MM.1S (cell line): ENCODE measurements around the gene IFI30.

ENCODE experiments used
- DNase-seq: peaks from one replicate; pipeline ENCODE4 v3.0.0-alpha.2; 2015
- H2AFZ ChIP-seq: fragments of 300-600 bp; sonication (generic); 2 replicates; pipeline ENCODE4 v1.6.0; 2016; ENCODE audit warnings: antibody characterized with exemption, low read length
- H3F3A ChIP-seq: fragments of 300-600 bp; sonication (generic); 2 replicates; pipeline ENCODE4 v1.6.1; 2016; ENCODE audit warnings: mild to moderate bottlenecking, antibody characterized with exemption, low read length, moderate library complexity, mixed read lengths; ENCODE audit not compliant: insufficient read depth
- H3K27ac ChIP-seq: fragments of 300-600 bp; sonication (generic); 2 replicates; pipeline ENCODE4 v1.5.1; 2016; ENCODE audit warnings: mild to moderate bottlenecking, low read length
- H3K27me3 ChIP-seq: fragments of 300-600 bp; sonication (generic); replicated peaks from 2 replicates; pipeline ENCODE4 v1.6.0; 2016; ENCODE audit warnings: low read length; ENCODE audit not compliant: insufficient read depth
- H3K36me3 ChIP-seq: fragments of 300-600 bp; sonication (generic); replicated peaks from 2 replicates; pipeline ENCODE4 v1.6.1; 2016; ENCODE audit warnings: mild to moderate bottlenecking, low read length, mixed read lengths; ENCODE audit not compliant: insufficient read depth
- H3K4me1 ChIP-seq: fragments of 300-600 bp; sonication (generic); 2 replicates; pipeline ENCODE4 v1.6.1; 2016; ENCODE audit warnings: low read length, mixed read lengths
- H3K4me2 ChIP-seq: fragments of 300-600 bp; sonication (generic); 2 replicates; pipeline ENCODE4 v1.6.0; 2016; ENCODE audit warnings: low read depth, low read length
- H3K4me3 ChIP-seq: fragments of 300-600 bp; sonication (generic); 2 replicates; pipeline ENCODE4 v1.5.1; 2016; ENCODE audit warnings: low read length, mixed read lengths
- H3K79me2 ChIP-seq: fragments of 300-600 bp; sonication (generic); 2 replicates; pipeline ENCODE4 v1.6.1; 2016; ENCODE audit warnings: mixed run types, low read length, mixed read lengths
- H3K9ac ChIP-seq: fragments of 300-600 bp; sonication (generic); 2 replicates; pipeline ENCODE4 v1.6.1; 2016; ENCODE audit warnings: low read length, mixed read lengths
- H3K9me2 ChIP-seq: fragments of 300-600 bp; sonication (generic); replicated peaks from 2 replicates; pipeline ENCODE4 v1.6.1; 2016; ENCODE audit warnings: mild to moderate bottlenecking, low read length, mixed read lengths; ENCODE audit not compliant: insufficient read depth
- H3K9me3 ChIP-seq: fragments of 300-600 bp; sonication (generic); replicated peaks from 2 replicates; pipeline ENCODE4 v1.6.1; 2016; ENCODE audit warnings: mild to moderate bottlenecking, low read length, mixed read lengths; ENCODE audit not compliant: insufficient read depth
- H4K20me1 ChIP-seq: fragments of 300-600 bp; sonication (generic); 2 replicates; pipeline ENCODE4 v1.6.1; 2016; ENCODE audit warnings: mild to moderate bottlenecking, low read length, moderate library complexity, mixed read lengths; ENCODE audit not compliant: insufficient read depth
- EZH2 ChIP-seq: fragments of 300-600 bp; sonication (generic); optimal IDR thresholded peaks from 2 replicates; pipeline ENCODE3; 2017; ENCODE audit warnings: low read depth, mild to moderate bottlenecking, antibody characterized with exemption, low read length, mixed read lengths
- EZH2phosphoT487 ChIP-seq: fragments of 300-600 bp; sonication (generic); IDR thresholded peaks from 2 replicates; pipeline ENCODE4 v1.6.1; 2018; ENCODE audit warnings: antibody characterized with exemption, low read length
- TF ChIP-seq, protein P1 (sequence below): fragments of 300-600 bp; sonication (generic); IDR thresholded peaks from 2 replicates; pipeline ENCODE4 v1.5.1; 2016; ENCODE audit warnings: antibody characterized with exemption, low read length, mixed read lengths

Gene IFI30

DNA sequence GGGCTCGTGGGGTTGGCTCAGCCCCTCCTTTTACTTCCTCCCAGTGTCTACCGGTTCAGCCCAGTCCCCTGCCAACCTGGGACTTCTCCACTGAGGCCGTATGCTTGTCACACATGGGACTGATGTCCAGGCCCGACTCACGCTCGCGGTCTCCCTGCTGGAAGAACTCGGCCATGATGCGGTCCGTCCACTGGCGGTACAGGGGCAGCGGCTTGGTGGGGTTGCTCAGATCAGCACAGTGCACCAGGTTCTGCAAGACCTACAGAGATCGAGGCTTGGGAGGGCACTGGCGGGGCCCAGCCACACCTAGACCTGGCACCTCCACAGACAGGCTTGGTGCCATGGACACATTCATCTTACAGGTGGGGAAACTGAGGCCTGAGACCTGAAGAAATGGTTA lies 38.1 kb downstream of the IFI30 start:
- Histone ChIP-seq H4K20me1 (no peaks in the 10 kb centered on the region), H3K36me3 (no peaks in the 10 kb centered on the region), H3K9me2 (no peaks in the 10 kb centered on the region), H3K27me3 (peaks cover 68% of the 10 kb centered on the region), H3F3A (no peaks in the 10 kb centered on the region), H3K79me2 (no peaks in the 10 kb centered on the region), H3K4me2 (no peak overlapping the region), H3K4me1 (no peaks in the 10 kb centered on the region), H2AFZ (no peak overlapping the region), H3K27ac (no peak overlapping the region), H3K9ac (no peak overlapping the region), H3K9me3 (no peaks in the 10 kb centered on the region), H3K4me3 (no peak overlapping the region)
- DNase-seq, result no peak
- no peak for TF ChIP-seq EZH2phosphoT487
- no peak for TF ChIP-seq EZH2
- TF ChIP-seq, protein P1, sequence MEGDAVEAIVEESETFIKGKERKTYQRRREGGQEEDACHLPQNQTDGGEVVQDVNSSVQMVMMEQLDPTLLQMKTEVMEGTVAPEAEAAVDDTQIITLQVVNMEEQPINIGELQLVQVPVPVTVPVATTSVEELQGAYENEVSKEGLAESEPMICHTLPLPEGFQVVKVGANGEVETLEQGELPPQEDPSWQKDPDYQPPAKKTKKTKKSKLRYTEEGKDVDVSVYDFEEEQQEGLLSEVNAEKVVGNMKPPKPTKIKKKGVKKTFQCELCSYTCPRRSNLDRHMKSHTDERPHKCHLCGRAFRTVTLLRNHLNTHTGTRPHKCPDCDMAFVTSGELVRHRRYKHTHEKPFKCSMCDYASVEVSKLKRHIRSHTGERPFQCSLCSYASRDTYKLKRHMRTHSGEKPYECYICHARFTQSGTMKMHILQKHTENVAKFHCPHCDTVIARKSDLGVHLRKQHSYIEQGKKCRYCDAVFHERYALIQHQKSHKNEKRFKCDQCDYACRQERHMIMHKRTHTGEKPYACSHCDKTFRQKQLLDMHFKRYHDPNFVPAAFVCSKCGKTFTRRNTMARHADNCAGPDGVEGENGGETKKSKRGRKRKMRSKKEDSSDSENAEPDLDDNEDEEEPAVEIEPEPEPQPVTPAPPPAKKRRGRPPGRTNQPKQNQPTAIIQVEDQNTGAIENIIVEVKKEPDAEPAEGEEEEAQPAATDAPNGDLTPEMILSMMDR, result no peak

DNA sequence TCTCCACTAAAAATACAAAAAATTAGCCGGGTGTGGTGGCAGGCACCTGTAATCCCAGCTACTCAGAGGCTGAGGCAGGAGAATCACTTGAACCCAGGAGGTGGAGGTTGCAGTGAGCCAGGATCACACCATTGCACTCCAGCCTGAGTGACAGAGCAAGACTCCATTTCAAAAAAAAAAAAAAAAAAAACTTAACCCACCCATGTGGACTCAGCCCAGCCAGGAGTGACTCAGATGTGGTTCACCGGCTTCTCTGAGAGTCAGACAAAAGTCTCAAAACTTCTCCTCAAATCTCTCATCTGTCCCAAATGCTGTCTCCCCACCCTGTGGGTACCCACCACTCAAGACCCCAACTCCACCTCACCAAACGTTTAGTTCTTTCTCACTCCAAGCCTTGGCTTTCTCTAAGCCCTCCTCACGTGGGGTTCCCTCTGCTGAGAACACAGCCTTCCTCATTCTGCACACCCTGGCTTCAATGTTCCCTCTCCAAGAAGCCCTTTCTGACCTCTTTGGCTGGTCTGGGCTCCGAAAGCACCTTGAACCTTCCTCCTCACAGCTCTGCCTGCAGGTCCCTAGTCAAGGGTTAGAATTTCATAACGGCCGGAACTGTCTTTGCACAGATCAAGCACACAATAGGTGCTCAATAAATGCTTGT lies 41.3 kb downstream of the IFI30 start:
- H4K20me1 ChIP-seq, result no peaks in the 10 kb centered on the region
- H3K4me2 ChIP-seq, result no peak overlapping the region
- H3K27ac ChIP-seq, result no peak overlapping the region
- DNase-seq, result no peak
- H3K9me2 ChIP-seq, result no peaks in the 10 kb centered on the region
- no peaks in the 10 kb centered on the region for H3K79me2 ChIP-seq
- no peaks in the 10 kb centered on the region for H3F3A ChIP-seq
- no peaks in the 10 kb centered on the region for H3K9me3 ChIP-seq
- H2AFZ ChIP-seq, result no peak overlapping the region
- H3K9ac ChIP-seq, result no peak overlapping the region
- peaks cover 82% of the 10 kb centered on the region for H3K27me3 ChIP-seq
- TF ChIP-seq, protein P1, result no peak
- TF ChIP-seq EZH2 (no peak), EZH2phosphoT487 (no peak)
- H3K4me1 ChIP-seq, result no peaks in the 10 kb centered on the region
- H3K4me3 ChIP-seq, result no peak overlapping the region
- H3K36me3 ChIP-seq, result no peaks in the 10 kb centered on the region

DNA sequence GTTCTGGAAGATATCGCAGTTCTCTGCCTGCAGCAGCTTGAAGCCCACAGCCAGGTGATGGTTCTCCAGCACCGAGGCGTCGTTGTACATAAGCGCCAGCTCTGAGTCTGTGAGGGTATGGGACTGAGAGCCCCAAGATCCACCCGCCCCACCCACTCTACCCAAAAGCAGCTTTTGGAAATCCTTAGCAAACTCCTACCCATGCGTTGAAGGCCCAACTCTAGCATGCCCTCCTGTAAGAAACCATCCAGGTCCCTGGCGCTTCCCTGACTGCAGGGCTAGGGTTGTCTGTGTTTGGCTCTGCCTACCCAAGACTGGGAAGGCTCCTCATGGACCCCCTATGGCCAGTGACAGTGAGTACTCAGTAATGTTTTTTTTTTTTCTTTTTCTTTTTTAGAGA lies 43.2 kb downstream of the IFI30 start:
- Histone ChIP-seq H2AFZ (no peak overlapping the region), H4K20me1 (no peaks in the 10 kb centered on the region), H3K36me3 (no peaks in the 10 kb centered on the region), H3K9me3 (no peaks in the 10 kb centered on the region), H3K27me3 (peaks cover 78% of the 10 kb centered on the region), H3K4me2 (no peak overlapping the region), H3K4me3 (no peak overlapping the region), H3K27ac (no peak overlapping the region), H3K9ac (no peak overlapping the region), H3K9me2 (no peaks in the 10 kb centered on the region), H3K4me1 (no peaks in the 10 kb centered on the region), H3F3A (no peaks in the 10 kb centered on the region), H3K79me2 (no peaks in the 10 kb centered on the region)
- DNase-seq, result no peak
- TF ChIP-seq, protein P1, result no peak
- TF ChIP-seq EZH2phosphoT487 (no peak), EZH2 (no peak)
